Measurements from ENCODE around the gene SLC6A17. TPM values are rescaled to one million over a fixed set of nuclear protein-coding genes. Genes with fewer than 3 reads are reported as not detected.
A peak's percentile ranks its signal among the peaks of the same experiment; 100 is the strongest.

The SLC6A17 gene
- total and polyA plus RNA-seq, 7 donors, result under 0.01 to 0.83 (median 0.36) TPM; not detected in 2

DNA sequence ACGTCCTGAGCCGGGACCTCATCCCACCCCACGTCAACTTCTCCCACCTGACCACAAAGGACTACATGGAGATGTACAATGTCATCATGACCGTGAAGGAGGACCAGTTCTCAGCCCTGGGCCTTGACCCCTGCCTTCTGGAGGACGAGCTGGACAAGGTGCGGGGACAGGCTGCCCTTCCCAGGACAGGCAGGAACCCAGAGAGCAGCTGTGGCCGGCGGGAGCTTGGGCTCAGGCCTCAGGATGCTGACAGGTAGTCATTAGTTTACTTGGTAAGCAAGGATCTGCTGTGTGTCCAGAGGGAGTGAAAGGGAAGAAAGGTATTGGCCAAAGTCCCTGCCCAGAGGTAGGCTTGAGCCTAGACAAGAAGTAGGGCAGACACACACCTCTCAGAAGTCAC is 42.2 kb downstream of the SLC6A17 start:
- 84 to 89% methylated on average over 8 of the region's 8 CpGs for WGBS, 2 donors
- Histone ChIP-seq H3K4me1 (peaks cover 0 to 22% (median 13%) of the 10 kb centered on the region in 4 donors), H3K9me3 (no peaks in the 10 kb centered on the region), H3K4me3 (no peak overlapping the region), H3K27me3 (no peaks in the 10 kb centered on the region), H3K27ac (no peak overlapping the region), H3K36me3 (no peaks in the 10 kb centered on the region)
- intact Hi-C loops (cut with DNase I), result no loop called here
- DNase-seq, result no peak
- TF ChIP-seq POLR2A (IDR thresholded peaks at IDR 0.05) (no peak), EP300 (IDR thresholded peaks at IDR 0.05) (no peak), POLR2AphosphoS5 (IDR thresholded peaks at IDR 0.05) (no peak)
- TF ChIP-seq, protein P1, sequence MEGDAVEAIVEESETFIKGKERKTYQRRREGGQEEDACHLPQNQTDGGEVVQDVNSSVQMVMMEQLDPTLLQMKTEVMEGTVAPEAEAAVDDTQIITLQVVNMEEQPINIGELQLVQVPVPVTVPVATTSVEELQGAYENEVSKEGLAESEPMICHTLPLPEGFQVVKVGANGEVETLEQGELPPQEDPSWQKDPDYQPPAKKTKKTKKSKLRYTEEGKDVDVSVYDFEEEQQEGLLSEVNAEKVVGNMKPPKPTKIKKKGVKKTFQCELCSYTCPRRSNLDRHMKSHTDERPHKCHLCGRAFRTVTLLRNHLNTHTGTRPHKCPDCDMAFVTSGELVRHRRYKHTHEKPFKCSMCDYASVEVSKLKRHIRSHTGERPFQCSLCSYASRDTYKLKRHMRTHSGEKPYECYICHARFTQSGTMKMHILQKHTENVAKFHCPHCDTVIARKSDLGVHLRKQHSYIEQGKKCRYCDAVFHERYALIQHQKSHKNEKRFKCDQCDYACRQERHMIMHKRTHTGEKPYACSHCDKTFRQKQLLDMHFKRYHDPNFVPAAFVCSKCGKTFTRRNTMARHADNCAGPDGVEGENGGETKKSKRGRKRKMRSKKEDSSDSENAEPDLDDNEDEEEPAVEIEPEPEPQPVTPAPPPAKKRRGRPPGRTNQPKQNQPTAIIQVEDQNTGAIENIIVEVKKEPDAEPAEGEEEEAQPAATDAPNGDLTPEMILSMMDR (IDR thresholded peaks at IDR 0.05), result no peak

DNA sequence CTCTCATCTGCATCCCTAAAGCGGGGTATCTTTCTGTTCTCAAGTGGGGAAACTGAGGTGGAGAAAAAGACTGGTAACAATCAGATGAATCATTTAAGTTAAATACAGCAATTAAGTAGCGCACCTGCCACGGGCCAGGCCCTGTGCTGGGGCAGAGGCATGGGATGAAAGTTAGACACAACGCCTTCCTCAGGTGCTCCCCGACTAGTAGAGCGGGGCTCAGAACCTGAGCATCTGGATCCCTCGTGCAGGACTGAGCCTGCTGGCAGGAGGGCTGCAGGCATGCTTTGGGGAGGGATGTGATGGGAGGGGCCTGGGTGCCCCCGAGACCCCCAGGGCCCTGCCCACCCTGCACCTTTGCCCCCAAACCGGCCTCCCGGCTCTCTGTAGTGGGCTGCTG is 44.9 kb downstream of the SLC6A17 start:
- Histone ChIP-seq H3K9me3 (no peaks in the 10 kb centered on the region), H3K27me3 (no peaks in the 10 kb centered on the region), H3K4me3 (no peak overlapping the region), H3K27ac (no peak overlapping the region), H3K36me3 (no peaks in the 10 kb centered on the region), H3K4me1 (peaks cover 0 to 2% (median 0%) of the 10 kb centered on the region in 4 donors)
- 90% methylated on average over 10 of the region's 10 CpGs for whole genome bisulfite sequencing, 2 donors
- intact Hi-C loops (cut with DNase I), result no loop called here
- no peak for DNase-seq
- TF ChIP-seq POLR2AphosphoS5 (IDR thresholded peaks at IDR 0.05) (no peak), POLR2A (IDR thresholded peaks at IDR 0.05) (no peak), EP300 (IDR thresholded peaks at IDR 0.05) (no peak)
- TF ChIP-seq, protein P1 (IDR thresholded peaks at IDR 0.05), result no peak

DNA sequence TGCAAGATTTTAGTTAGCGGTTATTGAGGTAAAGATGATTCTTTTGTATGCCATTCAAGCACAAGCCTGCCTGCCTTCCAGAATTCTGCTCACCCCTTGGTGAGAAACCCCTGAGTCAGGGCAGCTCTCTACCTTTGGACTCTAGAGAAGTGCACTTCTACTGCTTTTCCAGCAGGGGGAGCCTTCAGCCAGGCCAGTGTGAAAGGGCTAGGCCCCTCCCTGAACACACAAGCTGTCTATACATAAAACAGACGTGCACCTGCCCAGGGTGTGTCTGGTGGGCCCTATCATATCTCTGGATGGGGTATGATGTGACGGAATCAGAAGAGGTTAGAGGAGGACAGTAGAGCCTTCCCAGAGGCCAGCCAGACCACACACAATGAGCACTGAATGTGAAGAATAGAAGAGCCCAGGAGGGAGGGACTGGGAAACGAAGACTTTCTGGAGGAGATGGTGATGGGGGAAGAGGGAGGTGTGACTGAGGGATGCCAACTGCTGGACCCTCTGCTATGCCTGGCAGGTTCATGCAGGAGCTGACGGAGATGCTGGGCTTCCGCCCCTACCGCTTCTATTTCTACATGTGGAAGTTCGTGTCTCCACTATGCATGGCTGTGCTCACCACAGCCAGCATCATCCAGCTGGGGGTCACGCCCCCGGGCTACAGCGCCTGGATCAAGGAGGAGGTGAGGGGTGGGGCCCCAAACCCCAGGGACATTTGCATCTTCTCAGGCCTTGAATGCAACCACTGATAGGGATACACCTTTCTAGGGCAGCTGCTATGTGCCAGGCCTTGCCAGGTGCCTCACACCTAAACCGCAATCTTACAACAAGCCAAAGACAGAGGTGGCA is 46.8 kb downstream of the SLC6A17 start:
- WGBS, 2 donors, result 52 to 62% methylated on average over 12 of the region's 12 CpGs
- DNase-seq, result no peak
- no peaks in the 10 kb centered on the region for H3K9me3 ChIP-seq
- no peaks in the 10 kb centered on the region for H3K36me3 ChIP-seq
- H3K4me1 ChIP-seq, result no peaks in the 10 kb centered on the region
- intact Hi-C loops (cut with DNase I), result no loop called here
- TF ChIP-seq, protein P1 (IDR thresholded peaks at IDR 0.05), result peak; percentile 15 to 89 (median 73)
- no peak for TF ChIP-seq EP300 (IDR thresholded peaks at IDR 0.05)
- no peaks in the 10 kb centered on the region for H3K27me3 ChIP-seq
- no peak overlapping the region for H3K4me3 ChIP-seq
- no peak overlapping the region for H3K27ac ChIP-seq

DNA sequence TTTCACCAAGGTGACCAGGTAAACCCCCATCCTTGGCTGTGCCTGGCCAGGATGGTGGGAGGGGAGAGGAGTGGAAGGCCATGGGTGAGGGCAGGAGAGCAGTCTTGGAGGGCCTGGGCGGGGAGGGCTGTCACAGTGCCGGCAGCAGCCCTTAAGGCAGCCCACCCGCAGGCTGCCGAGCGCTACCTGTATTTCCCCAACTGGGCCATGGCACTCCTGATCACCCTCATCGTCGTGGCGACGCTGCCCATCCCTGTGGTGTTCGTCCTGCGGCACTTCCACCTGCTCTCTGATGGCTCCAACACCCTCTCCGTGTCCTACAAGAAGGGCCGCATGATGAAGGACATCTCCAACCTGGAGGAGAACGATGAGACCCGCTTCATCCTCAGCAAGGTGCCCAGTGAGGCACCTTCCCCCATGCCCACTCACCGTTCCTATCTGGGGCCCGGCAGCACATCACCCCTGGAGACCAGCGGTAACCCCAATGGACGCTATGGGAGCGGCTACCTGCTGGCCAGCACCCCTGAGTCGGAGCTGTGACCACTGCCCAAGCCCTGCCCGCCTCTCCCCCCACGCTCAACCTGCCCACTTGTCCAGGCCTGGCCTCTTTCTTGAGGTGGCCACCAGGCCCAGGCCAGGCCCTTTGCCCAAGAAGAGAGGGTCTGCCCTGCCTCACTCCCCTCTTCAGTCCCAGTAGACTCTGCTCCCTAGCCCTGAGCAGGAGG is 47.8 kb downstream of the SLC6A17 start:
- no peaks in the 10 kb centered on the region for H3K27me3 ChIP-seq
- no peak for DNase-seq
- 94 to 95% methylated on average over 23 of the region's 23 CpGs for WGBS, 2 donors
- H3K27ac ChIP-seq, result no peak overlapping the region
- TF ChIP-seq POLR2A (IDR thresholded peaks at IDR 0.05) (no peak), EP300 (IDR thresholded peaks at IDR 0.05) (no peak), POLR2AphosphoS5 (IDR thresholded peaks at IDR 0.05) (no peak)
- TF ChIP-seq, protein P1 (IDR thresholded peaks at IDR 0.05), result no peak
- no peaks in the 10 kb centered on the region for H3K9me3 ChIP-seq
- H3K4me1 ChIP-seq, result no peaks in the 10 kb centered on the region
- H3K4me3 ChIP-seq, result no peak overlapping the region
- H3K36me3 ChIP-seq, result no peaks in the 10 kb centered on the region
- intact Hi-C loops (cut with DNase I), result no loop called here
